ENCODE measurements around the gene ACOX2. TPM values are rescaled to one million over a fixed set of nuclear protein-coding genes. Genes with fewer than 3 reads are reported as not detected.

ACOX2 gene
- polyA plus RNA-seq, 2 of the 4 experiments (the other 2 are of a cell fraction) = 4.8 to 23.2 TPM

DNA sequence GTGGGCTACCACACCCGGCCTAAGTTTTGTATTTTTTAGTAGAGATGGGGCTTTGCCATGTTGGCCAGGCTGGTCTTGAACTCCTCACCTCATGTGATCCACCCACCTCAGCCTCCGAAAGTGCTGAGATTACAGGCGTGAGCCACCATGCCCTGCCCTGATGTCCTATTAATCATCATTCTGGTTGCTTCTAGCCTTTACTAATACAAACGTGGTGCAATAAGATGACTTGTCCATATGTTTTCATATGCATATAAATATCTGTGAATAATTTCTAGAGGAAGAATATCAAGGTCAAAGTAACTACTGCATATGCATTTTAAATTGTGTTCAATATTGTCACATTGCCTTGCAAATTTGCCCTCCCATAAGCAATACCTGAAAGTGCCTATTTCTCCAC lies 77.8 kb downstream of the ACOX2 start:
- DNase-seq (ENCODE audit: low read depth in 1 of 2, low spot score in 1 of 2) = no peak
- Histone ChIP-seq H3K4me3 (no peak overlapping the region), H3K27ac (no peak overlapping the region), H3K4me1 (peaks cover 13% of the 10 kb centered on the region; the same call in 2 of the 3 replicates), H3K9me3 (peaks cover 4% of the 10 kb centered on the region; the same call in 2 of the 3 replicates), H3K4me2 (no peak overlapping the region)
- TF ChIP-seq USF2 (IDR thresholded peaks at IDR 0.05) (no peak), NR3C1 (IDR thresholded peaks at IDR 0.05) (no peak), HOXB13 (CRISPR knock-in tag; IDR thresholded peaks at IDR 0.05; ENCODE audit: low read depth) (no peak), ZFP36 (IDR thresholded peaks at IDR 0.05; ENCODE audit: borderline replicate concordance, partially characterized antibody) (no peak), ESRRA (IDR thresholded peaks at IDR 0.05; ENCODE audit: borderline replicate concordance, low read length) (no peak), RARB (CRISPR knock-in tag; IDR thresholded peaks at IDR 0.05) (no peak), BCL3 (IDR thresholded peaks at IDR 0.05) (no peak)
- FAIRE-seq = no peak
- 65% methylated on average over 4 of the region's 4 CpGs for WGBS (ENCODE audit: missing lambda C conversion rate)
- POLR2A ChIA-PET = no interaction called here
- CTCF ChIA-PET = interaction anchor here (0.9 kb wide), 1 partner anchor 13 kb away, joined by 3 read pairs; no protein-coding TSS in a partner anchor
- no peak for ATAC-seq

Other genes with a start within 250 kb of the ACOX2 start
- gene RPP14, start 230.9 kb downstream of the ACOX2 start, polyA plus RNA-seq (2011; rRNA removed) = 14.1 and 21.5 TPM in 2 replicates
- 12.8 to 15.6 TPM (median 13.2 TPM) in 3 replicates for gene RPP14, start 230.9 kb downstream of the ACOX2 start, polyA plus RNA-seq (2017; fragmentation: RNase III; extraction: RNeasy Plus Mini Kit Qiagen cat#74134 plus additional on column Dnase treatment)
- 7.8 and 8.4 TPM in 2 replicates for gene HTD2, start 230.7 kb downstream of the ACOX2 start, polyA plus RNA-seq (2011; rRNA removed)
- 3.9 to 4.9 TPM (median 4.6 TPM) in 3 replicates for gene HTD2, start 230.7 kb downstream of the ACOX2 start, polyA plus RNA-seq (2017; fragmentation: RNase III; extraction: RNeasy Plus Mini Kit Qiagen cat#74134 plus additional on column Dnase treatment)
- gene PXK, start 204.3 kb downstream of the ACOX2 start, polyA plus RNA-seq (2011; rRNA removed) = 10.4 and 10.5 TPM in 2 replicates
- 4.1 to 4.6 TPM (median 4.4 TPM) in 3 replicates for gene PXK, start 204.3 kb downstream of the ACOX2 start, polyA plus RNA-seq (2017; fragmentation: RNase III; extraction: RNeasy Plus Mini Kit Qiagen cat#74134 plus additional on column Dnase treatment)
- 97.7 and 113 TPM in 2 replicates for gene PDHB, start 103.4 kb downstream of the ACOX2 start, polyA plus RNA-seq (2011; rRNA removed)
- 76.9 to 83.4 TPM (median 82.0 TPM) in 3 replicates for gene PDHB, start 103.4 kb downstream of the ACOX2 start, polyA plus RNA-seq (2017; fragmentation: RNase III; extraction: RNeasy Plus Mini Kit Qiagen cat#74134 plus additional on column Dnase treatment)
- gene KCTD6, start 45.1 kb downstream of the ACOX2 start, polyA plus RNA-seq (2011; rRNA removed) = 24.4 and 24.5 TPM in 2 replicates
- gene KCTD6, start 45.1 kb downstream of the ACOX2 start, polyA plus RNA-seq (2017; fragmentation: RNase III; extraction: RNeasy Plus Mini Kit Qiagen cat#74134 plus additional on column Dnase treatment) = 7.8 to 8.5 TPM (median 8.1 TPM) in 3 replicates
- 0.03 and 0.04 TPM in 2 replicates for gene FAM107A, start 40.2 kb upstream of the ACOX2 start, polyA plus RNA-seq (2011; rRNA removed)
- gene FAM107A, start 40.2 kb upstream of the ACOX2 start, polyA plus RNA-seq (2017; fragmentation: RNase III; extraction: RNeasy Plus Mini Kit Qiagen cat#74134 plus additional on column Dnase treatment) = not detected in 3 replicates
- not detected in 2 replicates for gene FAM3D, start 129.6 kb upstream of the ACOX2 start, polyA plus RNA-seq (2011; rRNA removed)
- not detected in 3 replicates for gene FAM3D, start 129.6 kb upstream of the ACOX2 start, polyA plus RNA-seq (2017; fragmentation: RNase III; extraction: RNeasy Plus Mini Kit Qiagen cat#74134 plus additional on column Dnase treatment)